SK-N-SH (cell line): ENCODE results near the gene RASA3. TPM values are rescaled to one million over a fixed set of nuclear protein-coding genes. Genes with fewer than 3 reads are reported as not detected.

Source experiments
- CTCF ChIA-PET: fragments of 300-600, 350-600 bp; formaldehyde crosslinking; extraction: SDS; loops from one replicate; lab custom pipeline; 2021; lab: Yijun Ruan, JAX
- POLR2A ChIA-PET: fragments of 350-600 bp; sonication (Branson Sonifier 250); formaldehyde crosslinking; extraction: SDS; loops from one replicate; lab custom pipeline; 2020; ENCODE audit warnings: antibody characterized with exemption, inconsistent platforms; lab: Yijun Ruan, JAX
- DNase-seq: peaks from one replicate; pipeline ENCODE4 v3.0.0; 2012
- H2AFZ ChIP-seq: fragments of 200-600 bp; sonication (generic); 2 replicates; pipeline ENCODE4 v1.8.1; 2016; ENCODE audit warnings: antibody characterized with exemption, mild to moderate bottlenecking, low read depth
- H3F3A ChIP-seq: fragments of 200-600 bp; sonication (generic); replicated peaks from 2 replicates; pipeline ENCODE3; 2016; ENCODE audit warnings: antibody characterized with exemption, mild to moderate bottlenecking; ENCODE audit not compliant: insufficient read depth
- H3K27ac ChIP-seq, 2 experiments: fragments of 200-500 bp in 1 of 2; fragments of 200-600 bp in 1 of 2; sonication (Bioruptor generic) in 1 of 2; sonication (generic), shearing (Covaris generic) in 1 of 2; 2 replicates each; pipeline versions ENCODE4 v1.5.1 to v1.6.1; 2014 to 2016; ENCODE audit warnings: low read depth in 2 of 2, inconsistent platforms in 1 of 2, low read length in 1 of 2, mild to moderate bottlenecking in 1 of 2, mixed read lengths in 1 of 2
- H3K27me3 ChIP-seq: fragments of 200-600 bp; sonication (generic), shearing (Covaris generic); 2 replicates; pipeline ENCODE4 v1.6.1; 2016; ENCODE audit warnings: mixed run types; ENCODE audit not compliant: insufficient read depth
- H3K36me3 ChIP-seq, 2 experiments: fragments of 200-500 bp in 1 of 2; fragments of 200-600 bp in 1 of 2; sonication (Bioruptor generic) in 1 of 2; sonication (generic) in 1 of 2; replicated peaks in 1 of 2; 2 replicates each; pipeline versions ENCODE3 to v1.5.1; 2014 to 2016; ENCODE audit warnings: low read length in 1 of 2, mild to moderate bottlenecking in 1 of 2; ENCODE audit not compliant: insufficient read depth in 2 of 2, control insufficient read depth in 1 of 2
- H3K4me1 ChIP-seq, 2 experiments: fragments of 200-500 bp in 1 of 2; fragments of 200-600 bp in 1 of 2; sonication (Bioruptor generic) in 1 of 2; sonication (generic), shearing (Covaris generic) in 1 of 2; 2 replicates each; pipeline versions ENCODE4 v1.5.1 to v1.6.1; 2014 to 2016; ENCODE audit warnings: low read depth in 1 of 2, low read length in 1 of 2, mixed run types in 1 of 2; ENCODE audit not compliant: insufficient read depth in 2 of 2, control insufficient read depth in 1 of 2
- H3K4me2 ChIP-seq: fragments of 200-600 bp; sonication (generic), shearing (Covaris generic); 2 replicates; pipeline ENCODE4 v1.6.1; 2017; ENCODE audit warnings: mixed run types
- H3K4me3 ChIP-seq, 2 experiments: fragments of 200-500 bp in 1 of 2; fragments of 200-600 bp in 1 of 2; sonication (Bioruptor generic) in 1 of 2; sonication (generic), shearing (Covaris generic) in 1 of 2; 2 replicates each; pipeline versions ENCODE4 v1.5.1 to v1.8.1; 2014 to 2016; ENCODE audit warnings: low read depth in 2 of 2, inconsistent platforms in 1 of 2, low read length in 1 of 2, mild to moderate bottlenecking in 1 of 2, mixed read lengths in 1 of 2, moderate library complexity in 1 of 2
- H3K79me2 ChIP-seq: fragments of 200-600 bp; sonication (generic); 2 replicates; pipeline ENCODE4 v1.8.1; 2017; ENCODE audit warnings: mild to moderate bottlenecking; ENCODE audit not compliant: insufficient read depth
- H3K9ac ChIP-seq: fragments of 200-600 bp; sonication (generic); 2 replicates; pipeline ENCODE4 v1.6.1; 2017; ENCODE audit warnings: mixed run types
- H3K9me2 ChIP-seq: fragments of 200-600 bp; sonication (generic); 2 replicates; pipeline ENCODE4 v1.6.1; 2017; ENCODE audit warnings: mixed run types
- H3K9me3 ChIP-seq: fragments of 200-600 bp; sonication (generic); 2 replicates; pipeline ENCODE4 v1.6.1; 2017; ENCODE audit warnings: mixed run types, mild to moderate bottlenecking, moderate library complexity
- H4K20me1 ChIP-seq: fragments of 200-600 bp; sonication (generic); 2 replicates; pipeline ENCODE4 v1.6.1; 2017; ENCODE audit warnings: mild to moderate bottlenecking, mixed run types; ENCODE audit not compliant: insufficient read depth
- CHD2 ChIP-seq: fragments of 150-350 bp; IDR thresholded peaks from 2 replicates; pipeline ENCODE4 v1.6.1; 2018; ENCODE audit warnings: low read length; ENCODE audit not compliant: partially characterized antibody
- ELF1 ChIP-seq: IDR thresholded peaks from 2 replicates; pipeline ENCODE4 v1.4.0; 2012
- EZH2phosphoT487 ChIP-seq: fragments of 200-600 bp; sonication (generic); IDR thresholded peaks from 2 replicates; pipeline ENCODE4 v1.6.1; 2017; ENCODE audit warnings: low read depth, mixed run types, mild to moderate bottlenecking, antibody characterized with exemption, moderate library complexity, borderline replicate concordance
- FOSL2 ChIP-seq: IDR thresholded peaks from 2 replicates; pipeline ENCODE4 v1.4.0; 2012; ENCODE audit warnings: low read depth, mild to moderate bottlenecking, moderate library complexity, borderline replicate concordance
- FOXJ3 ChIP-seq: sonication (generic); formaldehyde crosslinking; IDR thresholded peaks from 2 replicates; pipeline ENCODE4 v1.5.1; 2020; ENCODE audit warnings: mild to moderate bottlenecking, missing genetic modification reagents
- GABPA ChIP-seq: IDR thresholded peaks from 2 replicates; pipeline ENCODE4 v1.4.0; 2012; ENCODE audit warnings: low read depth, mild to moderate bottlenecking
- IRF3 ChIP-seq: fragments of 150-350 bp; IDR thresholded peaks from 2 replicates; pipeline ENCODE4 v1.6.1; 2016; ENCODE audit warnings: mild to moderate bottlenecking, low read depth, low read length
- JUND ChIP-seq: IDR thresholded peaks from 2 replicates; pipeline ENCODE4 v1.4.0; 2012
- MAX ChIP-seq: IDR thresholded peaks from 2 replicates; pipeline ENCODE4 v1.4.0; 2012; ENCODE audit warnings: low read depth
- NFIC ChIP-seq: IDR thresholded peaks from 2 replicates; pipeline ENCODE4 v1.4.0; 2012; ENCODE audit warnings: borderline replicate concordance
- PBX3 ChIP-seq: IDR thresholded peaks from 2 replicates; pipeline ENCODE4; 2012
- POLR2AphosphoS5 ChIP-seq: IDR thresholded peaks from 2 replicates; pipeline ENCODE4 v1.6.1; 2012; ENCODE audit warnings: low read depth, low read length
- RAD21 ChIP-seq: IDR thresholded peaks from 2 replicates; pipeline ENCODE4 v1.6.1; 2012; ENCODE audit warnings: mild to moderate bottlenecking, low read length
- RFX5 ChIP-seq: IDR thresholded peaks from 2 replicates; pipeline ENCODE4 v1.6.1; 2012; ENCODE audit warnings: mild to moderate bottlenecking, improper control_type of control experiment, low read length
- RXRA ChIP-seq: IDR thresholded peaks from 2 replicates; pipeline ENCODE4 v1.4.0; 2012; ENCODE audit warnings: low read depth, mild to moderate bottlenecking, borderline replicate concordance
- USF1 ChIP-seq: IDR thresholded peaks from 2 replicates; pipeline ENCODE4 v1.4.0; 2012; ENCODE audit warnings: low read depth, borderline replicate concordance
- USF2 ChIP-seq: fragments of 150-350 bp; IDR thresholded peaks from 2 replicates; pipeline ENCODE4 v1.6.1; 2017; ENCODE audit warnings: antibody characterized with exemption, low read length, low read depth, borderline replicate concordance
- WGBS: methylation state at CpG from one replicate; pipeline ENCODE4 v1.1.6; 2017; ENCODE audit warnings: low lambda C conversion rate; 5-methylcytosine and 5-hydroxymethylcytosine counted together
- polyA plus RNA-seq, 3 experiments: library from polyadenylated mRNA; depleted of rRNA; stranded (reverse); fragments of >200 nt; gene quantifications; 2 replicates each; pipeline ENCODE4 v1.2.3, GENCODE V29; 2012

The RASA3 gene
- polyA plus RNA-seq, 1 of the 3 experiments (the other 2 are of a cell fraction): 25.1 TPM

GRCh38 chr13:113945857-113946408 lies 186.5 kb downstream of the RASA3 start:
- WGBS: 89% methylated on average over 24 of the region's 26 CpGs
- ChIA-PET POLR2A (no interaction called here), CTCF (interaction anchor here (1.3 to 1.5 kb wide), 2 partner anchors 12 to 125 kb away, joined by 3 to 4 read pairs; no protein-coding TSS in a partner anchor)
- Histone ChIP-seq H3F3A (no peaks in the 10 kb centered on the region), H3K79me2 (no peaks in the 10 kb centered on the region), H3K9me2 (no peaks in the 10 kb centered on the region), H4K20me1 (no peaks in the 10 kb centered on the region), H3K27me3 (no peaks in the 10 kb centered on the region), H3K4me3 (no peak overlapping the region), H3K4me1 (peaks cover 0 to 10% of the 10 kb centered on the region in 2 experiments; a peak in 1 of 4 replicates), H3K27ac (no peak overlapping the region), H3K9ac (no peak overlapping the region), H3K36me3 (no peaks in the 10 kb centered on the region), H2AFZ (no peak overlapping the region), H3K9me3 (no peaks in the 10 kb centered on the region), H3K4me2 (no peak overlapping the region)
- TF ChIP-seq RFX5: no peak
- TF ChIP-seq IRF3: no peak
- no peak for TF ChIP-seq CHD2
- TF ChIP-seq JUND: no peak
- TF ChIP-seq ELF1: no peak
- no peak for TF ChIP-seq GABPA
- TF ChIP-seq USF2: no peak
- no peak for TF ChIP-seq FOSL2
- TF ChIP-seq USF1: no peak
- no peak for TF ChIP-seq RAD21
- no peak for TF ChIP-seq MAX
- no peak for TF ChIP-seq FOXJ3 (CRISPR knock-in tag)
- TF ChIP-seq NFIC: no peak
- no peak for TF ChIP-seq POLR2AphosphoS5
- TF ChIP-seq RXRA: no peak
- TF ChIP-seq PBX3: no peak
- TF ChIP-seq EZH2phosphoT487: no peak
- DNase-seq: peak; percentile 27
